ENCODE results near the gene INO80.

- TF ChIP-seq CTCF (IDR thresholded peaks at IDR 0.05) (no peak), POLR2A (IDR thresholded peaks at IDR 0.05; ENCODE audit: low read depth) (no peak), EP300 (IDR thresholded peaks at IDR 0.05) (no peak)
Measured at GRCh38 chr15:40957581-40958051, 158.5 kb downstream of the INO80 start.

Measured in esophagus muscularis mucosa (tissue), 4 donors.